IMR-90 (cell line): ENCODE data around the gene NRIP1. TPM values are rescaled to one million over a fixed set of nuclear protein-coding genes. Genes with fewer than 3 reads are reported as not detected.

Source experiments
- ATAC-seq: fragments of 200-7000 bp; cut with Tn5 transposase; 2 replicates; pipeline ENCODE4 v1.9.1; 2020; ENCODE audit warnings: low read depth, mild to moderate bottlenecking, moderate library complexity
- BruUV-seq: library from RNA; stranded (reverse); fragments of 400-500 nt; replicated peaks from 2 replicates; lab custom pipeline; 2021; lab: Mats Ljungman, UMichigan
- CTCF ChIA-PET: fragments of 300-600 bp; formaldehyde crosslinking; extraction: SDS; loops from one replicate; lab custom pipeline; 2021; ENCODE audit warnings: antibody characterized with exemption; lab: Yijun Ruan, JAX
- POLR2A ChIA-PET: fragments of 300-600 bp; sonication (Branson Sonifier 250); formaldehyde crosslinking; loops from one replicate; lab custom pipeline; 2022; ENCODE audit warnings: antibody characterized with exemption; ENCODE audit not compliant: unreplicated experiment; lab: Charles Lee
- DNase-seq: peaks from one replicate; pipeline ENCODE4 v3.0.0; 2013
- H2AFZ ChIP-seq: replicated peaks from 2 replicates; pipeline ENCODE3; 2013; ENCODE audit warnings: low read length, mild to moderate bottlenecking; ENCODE audit not compliant: poor library complexity
- H2AK5ac ChIP-seq: 2 replicates; pipeline ENCODE4 v1.6.1; 2013; ENCODE audit warnings: low read depth, low read length, inconsistent platforms
- H2AK9ac ChIP-seq: replicated peaks from 2 replicates; pipeline ENCODE3; 2013; ENCODE audit warnings: mild to moderate bottlenecking, low read depth, low read length, moderate library complexity; ENCODE audit not compliant: poor library complexity
- H2BK120ac ChIP-seq: 2 replicates; pipeline ENCODE4 v1.6.1; 2013; ENCODE audit warnings: low read depth, low read length, inconsistent platforms
- H2BK15ac ChIP-seq: 3 replicates; pipeline ENCODE4 v1.6.1; 2013; ENCODE audit warnings: low read depth, low read length, inconsistent platforms
- H2BK20ac ChIP-seq: 2 replicates; pipeline ENCODE4 v1.6.1; 2013; ENCODE audit warnings: low read depth, mild to moderate bottlenecking, inconsistent platforms, low read length, moderate library complexity
- H2BK5ac ChIP-seq: 2 replicates; pipeline ENCODE4 v1.6.1; 2013; ENCODE audit warnings: mild to moderate bottlenecking, low read depth, low read length, inconsistent platforms; ENCODE audit not compliant: poor library complexity, severe bottlenecking
- H3K14ac ChIP-seq: replicated peaks from 2 replicates; pipeline ENCODE4 v1.6.1; 2013; ENCODE audit warnings: low read depth, low read length, inconsistent platforms
- H3K18ac ChIP-seq: 2 replicates; pipeline ENCODE4 v1.6.1; 2013; ENCODE audit warnings: low read depth, low read length, control low read depth
- H3K23ac ChIP-seq: 2 replicates; pipeline ENCODE4 v1.6.1; 2013; ENCODE audit warnings: low read depth, low read length, inconsistent platforms
- H3K27ac ChIP-seq: 2 replicates; pipeline ENCODE4 v1.5.1; 2013; ENCODE audit warnings: mild to moderate bottlenecking, control low read depth, low read length; ENCODE audit not compliant: insufficient read depth
- H3K27me3 ChIP-seq: 2 replicates; pipeline ENCODE4 v1.6.1; 2013; ENCODE audit warnings: low read length; ENCODE audit not compliant: control insufficient read depth, insufficient read depth
- H3K36me3 ChIP-seq: 2 replicates; pipeline ENCODE4 v1.6.1; 2013; ENCODE audit warnings: low read length, mixed read lengths; ENCODE audit not compliant: control insufficient read depth, insufficient read depth
- H3K4ac ChIP-seq: 2 replicates; pipeline ENCODE4 v1.6.1; 2013; ENCODE audit warnings: low read depth, low read length, inconsistent platforms
- H3K4me1 ChIP-seq: 2 replicates; pipeline ENCODE4 v1.6.1; 2013; ENCODE audit warnings: low read length, mixed read lengths; ENCODE audit not compliant: control insufficient read depth, insufficient read depth
- H3K4me2 ChIP-seq: 2 replicates; pipeline ENCODE4 v1.6.1; 2013; ENCODE audit warnings: low read depth, mild to moderate bottlenecking, control low read depth, low read length, moderate library complexity
- H3K4me3 ChIP-seq: 2 replicates; pipeline ENCODE4 v1.5.1; 2013; ENCODE audit warnings: low read depth, mild to moderate bottlenecking, control low read depth, low read length, moderate library complexity; ENCODE audit not compliant: insufficient read depth
- H3K56ac ChIP-seq: 2 replicates; pipeline ENCODE4 v1.6.1; 2013; ENCODE audit warnings: low read length, inconsistent platforms; ENCODE audit not compliant: insufficient read depth; ENCODE audit errors: extremely low read depth
- H3K79me1 ChIP-seq, 2 experiments: 2 replicates each; pipeline ENCODE4 v1.6.1; 2013; ENCODE audit warnings: low read length in 2 of 2, inconsistent platforms in 1 of 2, low read depth in 1 of 2
- H3K9ac ChIP-seq: 2 replicates; pipeline ENCODE4 v1.6.1; 2013; ENCODE audit warnings: low read depth, low read length, control low read depth
- H3K9me1 ChIP-seq: 2 replicates; pipeline ENCODE4 v1.6.1; 2013; ENCODE audit warnings: low read length, inconsistent platforms; ENCODE audit not compliant: insufficient read depth
- H3K9me3 ChIP-seq: 2 replicates; pipeline ENCODE4 v1.6.1; 2013; ENCODE audit warnings: low read length; ENCODE audit not compliant: control insufficient read depth, insufficient read depth
- H4K20me1 ChIP-seq: 2 replicates; pipeline ENCODE4 v1.6.1; 2013; ENCODE audit warnings: low read length, inconsistent platforms; ENCODE audit not compliant: insufficient read depth
- H4K5ac ChIP-seq: 2 replicates; pipeline ENCODE4 v1.6.1; 2013; ENCODE audit warnings: mild to moderate bottlenecking, low read depth, low read length, control low read depth
- H4K8ac ChIP-seq, 2 experiments: 2 replicates each; pipeline ENCODE4 v1.6.1; 2013; ENCODE audit warnings: low read depth in 2 of 2, low read length in 2 of 2, control low read depth in 1 of 2, inconsistent platforms in 1 of 2
- H4K91ac ChIP-seq: 2 replicates; pipeline ENCODE4 v1.6.1; 2013; ENCODE audit warnings: low read depth, low read length, inconsistent platforms; ENCODE audit not compliant: insufficient read depth
- CEBPB ChIP-seq: IDR thresholded peaks from 2 replicates; pipeline ENCODE4 v1.6.1; 2012; ENCODE audit warnings: low read depth, low read length, improper control_type of control experiment
- MAFK ChIP-seq: IDR thresholded peaks from 2 replicates; pipeline ENCODE4 v1.6.1; 2012; ENCODE audit warnings: low read depth, low read length, improper control_type of control experiment
- NFE2L2 ChIP-seq: fragments of 150-350 bp; IDR thresholded peaks from 2 replicates; pipeline ENCODE4 v1.6.1; 2016; ENCODE audit warnings: low read depth, mild to moderate bottlenecking, low read length
- POLR2A ChIP-seq: IDR thresholded peaks from 2 replicates; pipeline ENCODE4 v1.6.1; 2012; ENCODE audit warnings: mild to moderate bottlenecking, low read depth, low read length
- RAD21 ChIP-seq: IDR thresholded peaks from 2 replicates; pipeline ENCODE4 v1.6.1; 2012; ENCODE audit warnings: low read length, improper control_type of control experiment
- WGBS, 2 experiments: methylation state at CpG; one replicate each; pipeline versions ENCODE4 v1.1.5 to v1.1.7; 2013; ENCODE audit warnings: missing lambda C conversion rate in 2 of 2; ENCODE audit not compliant: insufficient read length in 1 of 2; ENCODE audit errors: extremely low coverage in 2 of 2; 5-methylcytosine and 5-hydroxymethylcytosine counted together
- dilution Hi-C: fragments of 300-500 bp; cut with HindIII; formaldehyde crosslinking; loops from one replicate; pipeline ENCODE4 v1.14.3; 2018; ENCODE audit warnings: low sequenced_read_pairs; ENCODE audit not compliant: unreplicated experiment
- in situ Hi-C: fragments of 300-500 bp; cut with MboI; formaldehyde crosslinking; loops from 3 replicates; pipeline ENCODE4 v1.14.3; 2019; ENCODE audit warnings: low sequenced_read_pairs, inconsistent platforms, mixed read lengths
- intact Hi-C: fragments of 100-400 bp; cut with micrococcal nuclease; formaldehyde crosslinking; loops from 2 replicates; pipeline ENCODE4 v1.10.0; 2022
- polyA plus RNA-seq, 3 experiments: library from polyadenylated mRNA; depleted of rRNA; stranded (reverse); fragments of >200 nt; gene quantifications; 2 replicates each; pipeline ENCODE4 v1.2.3, GENCODE V29; 2012; ENCODE audit warnings: low replicate concordance in 1 of 3
- total RNA-seq: library from RNA; depleted of rRNA; stranded (reverse); fragments of >200 nt; gene quantifications from 2 replicates; pipeline ENCODE4 v1.2.3, GENCODE V29; 2012
- TF ChIP-seq, protein P1 (sequence below): fragments of 150-350 bp; IDR thresholded peaks from 2 replicates; pipeline ENCODE4 v1.6.1; 2017; ENCODE audit warnings: mild to moderate bottlenecking, antibody characterized with exemption, low read length, low read depth
- TF ChIP-seq, protein P2 (sequence below): fragments of 150-350 bp; IDR thresholded peaks from 2 replicates; pipeline ENCODE4 v1.6.1; 2016; ENCODE audit warnings: low read depth, mild to moderate bottlenecking, low read length, moderate library complexity, borderline replicate concordance

Gene NRIP1
- total and polyA plus RNA-seq, 2 of the 4 experiments (the other 2 are of a cell fraction) = 9.6 to 73.8 TPM

DNA sequence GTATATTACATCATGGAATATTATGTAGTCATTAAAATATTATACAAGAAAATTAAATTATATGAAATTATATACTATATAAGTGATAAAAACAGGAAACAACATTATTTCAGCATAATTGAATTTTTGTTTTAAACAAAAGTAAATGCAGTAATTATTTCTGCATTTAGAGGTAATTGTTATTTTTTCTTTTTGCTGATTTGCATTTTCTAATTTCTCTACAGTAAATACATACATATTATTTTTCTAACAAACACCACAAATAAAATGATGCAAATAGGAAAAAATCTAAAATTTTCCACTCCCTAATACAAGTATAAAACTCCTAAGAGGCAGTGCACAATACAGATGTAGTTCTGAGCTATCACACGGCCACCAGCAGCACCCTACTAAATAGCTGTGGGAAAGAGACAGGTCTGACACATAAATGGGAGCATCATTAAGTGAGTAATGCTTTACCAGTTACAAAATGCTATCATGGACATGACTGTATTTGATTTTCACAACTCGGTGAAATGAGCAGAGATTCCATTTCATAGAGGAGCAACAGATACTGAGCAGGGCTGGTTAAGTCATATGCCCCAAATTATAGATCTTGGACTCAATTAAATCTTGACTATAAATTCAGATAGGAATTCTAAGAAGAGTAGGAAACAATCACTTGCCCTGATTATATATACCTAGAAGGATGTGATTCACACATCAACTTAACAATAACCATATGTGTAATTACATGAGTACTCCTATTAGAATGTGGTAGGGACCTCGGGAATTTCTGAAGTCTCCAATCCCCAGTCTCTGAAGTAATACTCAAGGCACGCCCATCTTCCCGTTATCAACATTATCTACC is 49.0 kb downstream of the NRIP1 start:
- no TSS peak for BruUV-seq
- Histone ChIP-seq H2AK9ac (no peak overlapping the region), H3K4me3 (no peak overlapping the region), H4K5ac (peak overlapping the region; percentile 15; the same call in 1 of the 2 replicates), H3K9me1 (no peaks in the 10 kb centered on the region), H2AFZ (no peak overlapping the region), H4K91ac (0 out of 2 replicates have a peak overlapping the region, but pooled peaks have one; percentile 25), H3K18ac (peak overlapping the region; percentile 93; the same call in 1 of the 2 replicates), H2BK120ac (peak overlapping the region; percentile 14; the same call in 1 of the 2 replicates), H3K56ac (no peak overlapping the region), H3K9me3 (no peaks in the 10 kb centered on the region), H3K27ac (no peak overlapping the region), H2BK20ac (peak overlapping the region; percentile 61; the same call in 1 of the 2 replicates), H3K4ac (peak overlapping the region; percentile 17; the same call in 1 of the 2 replicates), H3K14ac (no peak overlapping the region), H4K20me1 (no peaks in the 10 kb centered on the region), H3K4me1 (peaks cover 4% of the 10 kb centered on the region; the same call in 1 of the 2 replicates), H3K79me1 (peaks cover 4 to 30% of the 10 kb centered on the region in 2 experiments; a peak in 3 of 4 replicates), H3K27me3 (no peaks in the 10 kb centered on the region), H3K4me2 (peak overlapping the region; percentile 65; the same call in 1 of the 2 replicates), H3K9ac (no peak overlapping the region), H3K23ac (no peak overlapping the region), H4K8ac (peak overlapping the region in 1 of 2 experiments; percentile 38; a peak in 2 of 4 replicates), H2AK5ac (no peak overlapping the region; the same call in 1 of the 2 replicates), H3K36me3 (0 out of 2 replicates have a peak, but pooled peaks cover 1% of the 10 kb centered on the region), H2BK15ac (0 out of 3 replicates have a peak overlapping the region, but pooled peaks have one; percentile 6), H2BK5ac (peak overlapping the region; percentile 97)
- in situ Hi-C loops = no loop called here
- peak; percentile 91 for DNase-seq
- dilution Hi-C loops = no loop called here
- POLR2A ChIA-PET = no interaction called here
- CTCF ChIA-PET = no interaction called here
- intact Hi-C loops = loop anchor here (2.0 kb wide), 1 partner anchor 151 kb away; no protein-coding TSS in a partner anchor
- no peak for TF ChIP-seq RAD21
- TF ChIP-seq, protein P1, sequence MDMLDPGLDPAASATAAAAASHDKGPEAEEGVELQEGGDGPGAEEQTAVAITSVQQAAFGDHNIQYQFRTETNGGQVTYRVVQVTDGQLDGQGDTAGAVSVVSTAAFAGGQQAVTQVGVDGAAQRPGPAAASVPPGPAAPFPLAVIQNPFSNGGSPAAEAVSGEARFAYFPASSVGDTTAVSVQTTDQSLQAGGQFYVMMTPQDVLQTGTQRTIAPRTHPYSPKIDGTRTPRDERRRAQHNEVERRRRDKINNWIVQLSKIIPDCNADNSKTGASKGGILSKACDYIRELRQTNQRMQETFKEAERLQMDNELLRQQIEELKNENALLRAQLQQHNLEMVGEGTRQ = no peak
- peak; percentile 32; the same call in 1 of the 2 replicates for TF ChIP-seq MAFK
- TF ChIP-seq CEBPB = peak; percentile 72; the same call in 1 of the 2 replicates
- no peak for TF ChIP-seq POLR2A
- no peak for TF ChIP-seq NFE2L2
- TF ChIP-seq, protein P2, sequence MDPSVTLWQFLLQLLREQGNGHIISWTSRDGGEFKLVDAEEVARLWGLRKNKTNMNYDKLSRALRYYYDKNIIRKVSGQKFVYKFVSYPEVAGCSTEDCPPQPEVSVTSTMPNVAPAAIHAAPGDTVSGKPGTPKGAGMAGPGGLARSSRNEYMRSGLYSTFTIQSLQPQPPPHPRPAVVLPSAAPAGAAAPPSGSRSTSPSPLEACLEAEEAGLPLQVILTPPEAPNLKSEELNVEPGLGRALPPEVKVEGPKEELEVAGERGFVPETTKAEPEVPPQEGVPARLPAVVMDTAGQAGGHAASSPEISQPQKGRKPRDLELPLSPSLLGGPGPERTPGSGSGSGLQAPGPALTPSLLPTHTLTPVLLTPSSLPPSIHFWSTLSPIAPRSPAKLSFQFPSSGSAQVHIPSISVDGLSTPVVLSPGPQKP = no peak
- ATAC-seq = peak; percentile 73
- WGBS, 2 experiments = no CpG with 5 or more reads among the region's 5 CpGs
